Fibroblast of skin of back (primary cell): ENCODE measurements around the gene MUC5AC.
"Not testable (repeated sequence)": the region's sequence is repeated elsewhere in the genome, so short reads cannot be mapped to it uniquely, and the experiment has no call there.

Experiments used
- DNase-seq: peaks from one replicate; pipeline ENCODE4 v3.0.0-alpha.2; 2013

The MUC5AC gene

DNA sequence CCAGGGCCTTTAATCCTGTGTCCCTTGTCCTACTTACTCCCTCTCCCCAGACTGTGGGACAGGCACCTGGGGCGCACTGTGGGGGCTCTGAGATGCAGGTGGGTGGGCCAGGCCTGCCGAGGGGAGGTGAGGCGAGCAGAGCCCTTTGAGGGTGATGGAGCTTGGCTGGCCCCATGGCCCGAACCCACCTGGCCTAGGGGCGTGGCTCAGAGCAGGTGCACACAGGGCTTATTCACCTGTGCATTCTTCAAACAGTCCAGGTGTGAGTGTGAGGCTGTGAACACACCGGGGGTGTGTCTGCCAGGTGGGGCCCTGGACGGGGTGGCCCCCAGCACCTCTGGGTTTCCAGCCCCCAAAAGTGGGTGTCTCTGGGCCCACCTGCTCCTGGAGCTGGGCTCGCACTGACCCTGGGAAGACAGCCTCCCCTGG, 9.0 kb upstream of the MUC5AC start:
- DNase-seq = no peak

DNA sequence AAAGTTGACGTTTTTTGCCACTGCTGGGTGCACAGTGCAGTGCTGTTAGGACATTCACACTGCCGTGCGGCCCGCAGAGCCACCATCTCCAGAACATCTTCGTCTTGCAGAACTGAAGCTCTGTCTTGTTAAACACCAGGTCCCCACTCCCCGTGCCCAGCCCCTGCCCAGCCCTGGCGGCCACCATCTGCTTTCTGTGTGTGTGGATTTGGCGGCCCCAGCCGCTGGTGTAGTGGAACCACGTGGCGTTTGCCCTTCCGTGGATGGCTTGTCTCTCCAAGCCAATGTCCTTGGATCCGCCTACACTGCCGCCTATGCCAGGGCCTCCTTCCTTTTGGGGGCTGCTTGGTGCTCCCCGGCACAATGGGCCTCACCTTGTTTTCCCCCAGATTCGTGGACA, 8.2 kb upstream of the MUC5AC start:
- no peak for DNase-seq

DNA sequence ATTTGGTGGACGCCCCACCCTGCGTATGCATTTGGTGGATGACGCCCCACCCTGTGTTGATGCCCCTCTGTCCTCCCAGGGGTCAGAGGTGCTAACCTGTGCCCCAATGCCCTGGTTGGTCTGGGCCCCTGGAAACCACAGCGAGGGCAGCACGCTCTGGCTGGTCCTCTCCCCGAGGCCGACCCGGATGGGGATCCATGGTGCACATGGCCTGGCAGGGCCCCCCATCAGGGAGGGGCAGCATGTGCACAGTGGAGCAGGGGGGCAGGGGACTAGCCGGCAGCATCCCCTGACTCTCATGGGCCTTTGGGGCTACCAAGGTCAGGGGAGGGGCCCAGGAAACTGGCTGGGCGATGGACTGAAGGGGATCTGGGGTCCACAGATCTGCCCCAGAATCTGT, 7.6 kb upstream of the MUC5AC start:
- DNase-seq = no peak

DNA sequence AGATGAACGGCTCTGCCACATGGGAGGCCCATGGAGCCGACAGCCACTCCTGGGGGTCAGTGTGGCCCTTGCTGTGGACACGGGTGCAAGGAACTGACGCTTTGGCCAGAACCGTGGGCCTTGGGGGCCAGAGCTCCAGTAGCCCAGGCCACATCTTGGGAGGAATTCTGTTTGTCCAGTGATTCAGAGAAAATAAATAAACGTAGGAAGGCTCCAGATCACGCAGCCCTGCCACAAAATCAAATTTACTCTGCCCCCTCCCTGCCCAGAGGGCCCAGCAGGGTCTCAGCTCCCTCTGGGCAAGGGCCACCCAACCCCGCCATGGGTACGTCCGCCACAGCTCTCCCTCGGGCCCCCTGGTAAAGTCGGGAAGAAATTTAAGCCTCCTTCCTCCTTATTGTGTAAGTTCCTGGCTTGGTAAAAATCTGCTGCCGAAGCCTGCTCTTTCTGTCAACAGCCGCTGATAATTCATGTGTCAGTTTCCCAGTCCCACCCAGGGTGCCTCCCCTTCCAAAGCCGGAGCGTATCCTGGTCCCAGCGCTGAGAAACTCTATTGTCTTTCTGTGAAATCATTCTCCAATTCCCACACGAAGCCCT, 6.9 kb upstream of the MUC5AC start:
- DNase-seq = peak; percentile 15

DNA sequence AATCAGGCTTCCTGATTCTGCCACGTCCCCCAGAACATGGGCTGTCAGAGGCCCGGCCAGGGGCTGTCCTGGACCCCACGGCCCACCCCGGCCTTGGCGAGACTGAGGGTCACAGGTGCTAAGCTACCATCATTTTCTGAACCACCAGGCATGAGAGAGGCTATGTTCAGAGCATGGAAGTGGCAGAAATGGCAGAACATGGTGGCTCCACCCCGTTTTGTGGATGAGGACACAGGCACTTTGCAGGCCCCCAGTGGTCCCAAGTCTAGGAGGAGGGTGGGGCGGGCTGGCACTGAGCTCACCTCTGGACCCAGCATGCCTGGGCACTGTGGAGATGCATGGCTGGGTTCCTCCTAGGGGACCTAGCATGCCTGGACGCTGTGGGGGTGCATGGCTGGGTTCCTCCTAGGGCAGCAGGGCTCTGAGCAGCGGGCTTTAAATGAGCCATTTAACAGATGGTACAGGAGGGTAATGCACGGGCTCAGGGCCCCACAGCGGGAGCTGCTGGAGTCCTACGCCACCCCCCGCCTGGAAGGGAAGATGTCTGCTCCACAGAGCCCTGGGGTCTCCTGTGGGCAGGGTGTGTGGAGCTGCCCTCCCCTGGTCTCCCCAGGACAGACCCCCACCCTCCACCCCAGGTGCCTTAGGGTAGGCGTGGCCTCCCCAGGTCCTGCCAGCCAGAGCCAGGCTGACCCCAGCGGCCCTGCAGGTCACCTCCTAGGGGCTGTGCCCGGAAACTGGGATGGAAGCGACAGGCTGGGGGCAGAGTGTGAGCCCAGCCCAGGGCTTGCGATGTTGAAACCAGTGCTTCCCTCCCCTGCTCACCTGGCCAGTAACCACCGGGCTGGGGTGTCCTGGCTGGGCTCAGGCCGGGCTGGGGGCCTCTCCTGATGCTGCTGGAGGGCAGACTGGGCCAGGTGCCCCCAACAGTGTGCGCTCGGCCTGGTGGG, 6.1 kb upstream of the MUC5AC start:
- no peak for DNase-seq

DNA sequence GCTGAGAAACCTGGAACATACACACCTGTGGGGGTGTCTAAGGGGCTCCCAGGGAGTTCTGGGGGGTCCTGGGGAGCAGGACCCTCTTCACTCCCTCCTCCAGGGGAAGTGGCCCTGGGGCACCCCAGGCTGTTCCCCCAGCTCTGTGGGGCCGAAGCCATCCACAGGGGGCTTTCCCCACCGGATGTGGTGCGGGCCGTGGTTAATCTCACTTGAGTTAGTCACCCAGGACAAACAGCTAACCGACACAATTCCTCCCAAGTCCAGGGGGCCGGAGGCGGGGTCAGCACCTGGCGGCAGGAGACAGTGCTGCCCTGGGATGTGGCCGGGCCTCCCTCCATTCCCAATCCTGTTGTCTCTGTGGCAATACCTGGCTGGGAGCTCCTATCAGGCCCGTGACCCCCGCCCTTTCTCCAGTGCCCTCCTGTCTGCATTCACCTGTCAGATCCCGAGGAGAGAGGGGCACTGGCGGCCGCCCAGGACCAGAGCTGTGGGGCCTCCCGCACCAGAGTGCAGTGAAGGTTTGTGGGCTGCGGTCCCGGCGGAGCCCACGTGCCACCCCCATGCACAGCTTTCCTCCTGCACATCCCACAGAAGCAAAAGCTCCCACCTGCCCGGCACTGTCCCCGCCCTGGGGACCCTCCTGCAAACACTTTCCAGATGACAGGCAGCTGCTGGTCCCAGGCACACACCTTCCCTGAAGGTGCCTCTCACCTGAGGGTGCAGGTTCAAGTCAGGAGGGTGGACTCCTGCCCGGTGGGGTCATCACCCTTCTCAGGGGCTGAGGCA, 5.2 kb upstream of the MUC5AC start:
- peak; percentile 36 for DNase-seq

DNA sequence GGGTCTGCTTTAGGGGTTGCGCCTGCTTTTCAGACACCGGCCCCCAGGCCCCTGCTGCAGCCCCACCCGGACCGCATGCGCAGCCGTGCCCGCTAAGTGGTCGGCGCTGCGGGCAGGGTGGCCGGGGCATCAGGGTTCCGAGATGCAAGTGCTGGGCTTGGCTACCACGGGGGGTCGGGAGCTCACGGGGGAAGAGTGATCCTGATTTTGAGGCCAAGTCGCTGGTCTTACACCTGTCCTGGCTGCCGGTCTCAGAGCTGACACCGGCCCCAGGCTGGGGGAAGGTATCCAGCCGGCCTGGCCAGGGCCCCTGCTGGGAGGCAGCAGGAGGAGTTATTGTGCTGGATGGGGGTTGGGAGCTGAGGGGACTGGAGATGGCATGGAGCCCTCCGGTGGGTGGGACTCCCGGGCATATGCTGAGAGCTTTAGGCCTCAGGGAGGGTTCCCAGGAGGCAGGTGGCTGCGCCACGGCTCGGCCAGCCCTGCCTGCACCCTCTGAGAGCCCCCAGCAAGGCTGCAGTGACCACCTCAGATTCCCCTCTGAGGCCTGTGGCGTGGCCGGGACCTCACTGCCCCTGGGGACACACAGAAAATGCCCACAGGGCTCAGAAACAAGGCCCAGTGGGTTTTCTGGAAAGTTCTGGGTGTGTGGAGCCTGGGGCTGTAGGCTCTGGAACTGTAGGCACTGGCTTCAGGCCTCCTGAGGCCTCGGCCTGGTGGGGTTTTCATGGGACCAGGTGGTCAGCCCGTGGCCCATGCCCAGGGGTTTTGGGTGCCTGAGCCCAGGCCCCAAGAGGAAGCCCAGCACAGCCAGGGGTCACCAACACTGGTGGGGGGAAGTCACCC, 4.4 kb upstream of the MUC5AC start:
- no peak for DNase-seq

DNA sequence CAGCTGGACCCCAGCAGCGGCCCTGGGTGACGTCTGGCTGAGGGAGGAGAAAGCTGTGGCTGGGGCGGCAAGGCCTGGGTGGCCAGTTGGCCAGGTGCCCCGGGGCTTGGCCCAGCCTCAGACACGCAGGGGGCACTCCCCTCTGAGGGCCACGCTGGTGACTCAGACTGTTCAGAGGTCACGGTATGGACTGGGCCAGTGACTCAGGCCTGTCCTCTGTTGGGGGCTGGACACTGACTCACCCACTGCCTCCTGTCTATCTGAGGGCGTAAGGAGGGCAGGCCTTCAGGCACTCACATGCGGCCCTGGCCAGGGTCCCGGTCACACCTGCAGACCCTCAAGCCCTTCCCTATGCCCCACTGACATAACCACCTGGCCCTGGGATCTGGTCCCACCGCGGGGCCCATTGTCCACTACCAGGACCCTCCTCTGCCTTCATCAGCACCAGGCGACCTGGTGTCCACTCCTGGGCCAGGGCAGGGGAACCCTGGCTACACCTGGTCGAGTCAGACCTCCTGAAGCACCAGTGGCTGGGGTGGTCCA, 3.7 kb upstream of the MUC5AC start:
- DNase-seq = peak; percentile 69

DNA sequence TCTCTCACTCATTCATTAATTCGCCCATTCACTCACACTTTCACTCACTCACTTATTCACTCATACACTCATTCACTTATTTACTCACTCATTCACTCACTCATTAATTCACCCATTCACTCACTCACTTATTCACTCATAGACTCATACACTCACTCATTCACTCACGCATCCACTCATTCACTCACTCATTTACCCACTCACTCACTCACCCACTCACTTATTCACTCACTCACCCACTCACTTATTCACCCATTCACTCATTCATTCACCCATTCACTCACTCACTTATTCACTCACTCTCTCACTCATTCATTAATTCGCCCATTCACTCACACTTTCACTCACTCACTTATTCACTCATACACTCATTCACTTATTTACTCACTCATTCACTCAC, 3.1 kb upstream of the MUC5AC start:
- not testable (repeated sequence) for DNase-seq

DNA sequence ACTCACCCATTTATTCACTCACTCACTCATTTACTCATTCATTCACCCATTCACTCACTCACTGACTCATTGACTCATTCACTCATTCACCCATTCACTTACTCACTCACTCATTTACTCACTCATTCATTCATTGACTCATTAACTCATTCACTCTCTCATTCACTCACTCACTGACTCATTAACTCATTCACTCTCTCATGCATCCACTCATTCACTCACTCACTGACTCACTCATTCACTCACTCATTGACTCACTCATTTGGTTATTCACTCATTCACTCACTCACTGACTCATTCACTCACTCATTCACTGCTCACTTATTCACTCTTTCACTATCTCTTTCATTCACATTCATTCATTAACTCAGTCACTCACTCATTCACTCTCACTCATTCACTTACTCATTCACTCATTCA, 2.5 kb upstream of the MUC5AC start:
- no peak for DNase-seq

DNA sequence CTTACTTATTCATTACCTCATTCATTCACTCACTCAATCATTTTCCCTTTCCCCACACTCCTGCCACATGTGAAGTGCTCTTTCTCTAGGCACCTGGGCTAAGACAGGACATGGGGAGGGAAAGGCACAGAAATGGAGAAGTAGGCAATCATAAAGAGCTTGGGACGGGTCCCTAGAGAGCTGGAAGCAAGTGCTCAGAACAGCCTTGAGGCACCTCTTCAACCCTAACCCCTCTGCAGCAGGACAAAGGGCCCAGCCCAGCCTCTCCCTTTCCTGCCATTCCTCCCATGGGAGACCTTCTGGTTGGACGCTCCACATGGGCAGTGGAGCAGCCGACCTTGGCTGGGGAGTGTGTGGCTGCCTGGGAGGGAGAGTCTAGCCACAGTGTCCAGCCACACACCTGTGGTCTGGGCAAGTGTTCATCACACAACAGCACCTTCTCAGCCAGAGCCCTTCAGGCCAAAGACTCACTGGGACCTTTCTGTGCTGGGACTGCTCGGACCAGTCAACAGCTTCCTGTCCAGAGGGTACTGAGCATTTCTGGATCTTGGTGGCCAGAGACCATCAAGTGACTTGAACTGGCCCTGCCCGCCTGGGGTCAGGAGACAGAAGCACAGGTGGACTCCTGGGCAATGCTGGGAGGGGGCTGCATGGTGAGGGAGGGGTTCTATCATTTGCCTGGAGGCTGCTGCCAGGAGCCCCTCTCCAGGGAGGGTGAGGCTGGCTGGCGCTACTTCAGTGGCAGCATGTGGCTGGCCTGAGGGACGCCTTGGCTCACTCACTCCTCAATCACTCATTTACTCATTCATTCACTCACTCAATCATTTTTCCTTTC, 1.0 kb upstream of the MUC5AC start:
- DNase-seq = no peak

DNA sequence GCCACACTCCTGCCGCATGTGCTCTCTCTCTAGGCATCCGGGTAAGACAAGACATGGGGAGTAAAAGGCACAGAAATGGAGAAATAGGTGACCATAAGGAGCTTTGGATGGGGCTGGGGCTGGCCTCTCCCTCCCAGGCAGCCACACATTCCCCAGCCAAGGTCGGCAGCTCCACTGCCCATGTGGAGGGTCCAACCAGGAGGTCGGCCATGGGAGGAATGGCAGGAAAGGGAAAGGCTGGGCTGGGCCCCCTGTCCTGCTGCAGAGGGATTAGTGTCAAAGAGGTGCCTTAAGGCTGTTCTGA, 460 bp upstream of the MUC5AC start:
- DNase-seq = no peak

DNA sequence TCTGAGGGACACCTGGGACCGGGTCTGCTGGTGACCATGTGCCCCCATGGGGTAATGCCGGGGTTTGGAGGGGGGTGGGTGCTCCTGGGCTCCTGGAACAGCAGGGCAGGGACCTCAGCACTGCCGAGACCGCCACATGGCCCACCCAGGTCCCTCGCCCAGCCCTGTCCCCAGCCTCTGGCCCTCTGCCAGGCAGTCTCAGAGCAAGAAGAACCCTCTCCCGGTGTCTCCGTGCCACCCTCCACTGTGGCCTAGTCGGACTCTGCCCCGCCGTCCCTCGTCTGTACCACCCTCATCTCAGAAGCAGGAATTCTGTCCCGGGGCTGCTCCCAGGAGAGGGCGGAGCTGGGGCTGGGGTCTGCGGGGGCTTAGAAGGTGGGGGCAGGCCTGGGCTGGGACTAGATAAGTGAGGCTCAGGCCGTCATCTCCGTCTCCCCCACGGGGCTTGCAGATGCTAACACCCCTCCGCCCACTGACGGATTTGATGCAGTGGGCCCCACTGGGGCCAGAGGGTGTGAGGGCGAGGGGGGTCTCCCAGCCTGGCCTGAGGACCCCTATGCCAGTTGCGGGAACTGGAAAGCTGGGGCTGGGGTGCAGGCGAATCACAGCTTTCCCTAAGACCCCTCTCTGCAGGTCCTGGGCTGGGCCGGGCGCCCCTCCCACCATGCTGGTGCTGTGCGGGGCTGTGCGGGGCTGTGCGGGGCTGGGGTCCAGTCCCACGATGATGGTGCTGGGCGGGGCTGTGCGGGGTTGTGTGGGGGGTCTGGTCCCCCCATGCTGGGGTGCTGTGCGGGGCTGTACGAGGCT, 1.1 kb downstream of the MUC5AC start:
- no peak for DNase-seq

DNA sequence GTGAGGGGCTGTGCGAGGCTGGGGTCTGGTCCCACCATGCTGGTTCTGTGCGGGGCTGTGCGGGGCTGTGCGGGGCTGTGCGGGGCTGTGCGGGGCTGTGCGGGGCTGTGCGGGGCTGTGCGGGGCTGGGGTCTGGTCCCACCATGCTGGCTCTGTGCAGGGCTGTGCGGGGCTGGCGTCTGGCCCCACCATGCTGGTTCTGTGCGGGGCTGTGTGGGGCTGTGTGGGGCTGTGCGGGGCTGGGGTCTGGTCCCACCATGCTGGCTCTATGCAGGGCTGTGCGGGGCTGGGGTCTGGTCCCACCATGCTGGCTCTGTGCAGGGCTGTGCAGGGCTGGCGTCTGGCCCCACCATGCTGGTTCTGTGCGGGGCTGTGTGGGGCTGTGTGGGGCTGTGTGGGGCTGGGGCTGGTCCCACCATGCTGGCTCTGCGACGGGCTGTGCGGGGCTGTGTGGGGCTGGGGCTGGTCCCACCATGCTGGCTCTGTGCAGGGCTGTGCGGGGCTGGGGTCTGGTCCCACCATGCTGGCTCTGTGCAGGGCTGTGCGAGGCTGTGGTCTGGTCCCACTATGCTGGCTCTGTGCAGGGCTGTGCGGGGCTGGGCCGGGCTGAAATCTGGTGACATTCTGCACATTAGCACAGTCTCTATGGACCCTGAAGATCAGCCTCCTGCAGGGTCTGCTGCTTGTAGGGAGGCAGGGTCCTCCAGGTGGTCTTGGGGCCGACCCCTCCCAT, 1.9 kb downstream of the MUC5AC start:
- not testable (repeated sequence) for DNase-seq

DNA sequence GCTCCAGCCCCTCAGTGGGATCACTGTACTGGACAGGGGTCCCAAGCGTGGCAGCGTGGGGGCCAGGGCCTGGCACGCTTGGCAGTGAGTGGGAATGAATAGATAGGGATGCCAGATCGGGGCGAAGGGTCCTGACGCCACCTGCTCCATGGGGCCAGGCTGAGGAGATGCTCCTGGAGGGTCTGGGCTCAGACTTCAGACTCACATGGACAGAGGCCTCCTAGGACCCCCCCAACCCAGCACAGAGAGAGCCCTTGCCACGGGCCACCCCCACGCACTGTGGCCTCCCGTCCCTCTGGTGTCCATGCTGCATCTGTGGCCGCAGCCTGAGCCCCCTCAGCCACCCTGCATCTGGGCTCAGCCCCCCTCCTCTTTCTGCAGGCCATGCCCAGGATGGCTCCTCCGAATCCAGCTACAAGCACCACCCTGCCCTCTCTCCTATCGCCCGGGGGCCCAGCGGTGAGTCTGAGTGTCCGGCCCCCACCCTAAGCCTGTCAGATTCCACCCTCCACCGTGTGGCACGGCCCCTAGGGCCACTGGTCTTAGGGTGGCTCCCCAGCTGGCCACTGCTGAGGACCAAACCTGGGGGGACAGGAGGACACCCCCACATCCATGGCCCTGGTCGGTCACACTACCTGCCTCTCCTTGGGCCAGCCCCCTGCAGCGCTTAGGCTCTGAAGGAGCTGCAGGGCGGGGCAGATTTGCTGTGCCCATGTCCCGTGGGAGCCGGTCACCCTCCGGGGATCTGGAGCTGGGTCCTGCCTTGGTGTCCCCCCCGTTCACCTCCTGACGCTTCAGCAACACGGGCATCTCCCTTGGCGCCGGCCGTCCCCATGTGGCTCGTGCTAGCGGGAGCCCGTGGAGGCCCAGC, 2.7 kb downstream of the MUC5AC start:
- DNase-seq = no peak

DNA sequence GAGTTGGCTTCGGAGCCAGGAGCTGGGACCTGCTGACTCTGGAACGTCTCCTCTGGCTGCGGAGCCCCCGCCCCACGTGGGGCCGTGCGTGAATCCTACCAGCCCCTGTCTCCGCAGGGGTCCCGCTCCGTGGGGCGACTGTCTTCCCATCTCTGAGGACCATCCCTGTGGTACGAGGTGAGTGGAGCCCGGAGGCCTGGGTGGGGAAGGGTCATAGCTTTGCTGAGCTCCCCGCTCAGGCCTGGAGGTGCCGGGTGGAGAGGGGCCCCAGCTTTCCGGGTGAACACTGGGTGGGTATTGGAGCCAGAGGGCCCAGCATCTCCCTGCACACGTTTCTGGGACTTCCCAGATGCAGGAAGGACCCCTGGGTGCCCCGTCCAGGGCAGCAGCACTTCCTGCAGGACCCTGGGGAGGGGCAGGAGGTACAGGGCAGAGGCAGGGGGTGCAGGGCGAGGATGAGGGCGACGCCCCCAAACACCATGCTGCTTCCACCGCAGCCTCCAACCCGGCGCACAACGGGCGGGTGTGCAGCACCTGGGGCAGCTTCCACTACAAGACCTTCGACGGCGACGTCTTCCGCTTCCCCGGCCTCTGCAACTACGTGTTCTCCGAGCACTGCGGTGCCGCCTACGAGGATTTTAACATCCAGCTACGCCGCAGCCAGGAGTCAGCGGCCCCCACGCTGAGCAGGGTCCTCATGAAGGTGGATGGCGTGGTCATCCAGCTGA, 3.8 kb downstream of the MUC5AC start:
- no peak for DNase-seq

DNA sequence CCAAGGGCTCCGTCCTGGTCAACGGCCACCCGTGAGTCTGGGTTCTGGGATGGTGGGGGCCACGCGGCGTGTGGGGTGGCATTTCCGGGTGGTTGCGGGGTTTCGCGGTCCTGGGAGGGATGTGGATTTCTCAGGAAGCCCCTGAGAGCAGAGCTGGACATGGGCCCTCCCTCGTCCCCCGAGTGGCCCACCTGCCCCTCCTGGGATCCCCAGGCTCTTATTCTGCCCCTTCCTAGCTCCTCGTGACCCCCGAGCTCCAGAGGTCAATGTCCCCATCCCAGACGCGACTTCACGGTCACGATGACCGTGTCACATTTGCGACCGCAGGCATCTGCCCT, 4.4 kb downstream of the MUC5AC start:
- DNase-seq = no peak
